GM21447 (cell line): ENCODE results near the gene MDM2.

ENCODE experiments used
- ATAC-seq: cut with Tn5 transposase; IDR thresholded peaks from one replicate; pipeline ENCODE4 v1.9.1; 2021; ENCODE audit not compliant: unreplicated experiment

Gene MDM2

DNA sequence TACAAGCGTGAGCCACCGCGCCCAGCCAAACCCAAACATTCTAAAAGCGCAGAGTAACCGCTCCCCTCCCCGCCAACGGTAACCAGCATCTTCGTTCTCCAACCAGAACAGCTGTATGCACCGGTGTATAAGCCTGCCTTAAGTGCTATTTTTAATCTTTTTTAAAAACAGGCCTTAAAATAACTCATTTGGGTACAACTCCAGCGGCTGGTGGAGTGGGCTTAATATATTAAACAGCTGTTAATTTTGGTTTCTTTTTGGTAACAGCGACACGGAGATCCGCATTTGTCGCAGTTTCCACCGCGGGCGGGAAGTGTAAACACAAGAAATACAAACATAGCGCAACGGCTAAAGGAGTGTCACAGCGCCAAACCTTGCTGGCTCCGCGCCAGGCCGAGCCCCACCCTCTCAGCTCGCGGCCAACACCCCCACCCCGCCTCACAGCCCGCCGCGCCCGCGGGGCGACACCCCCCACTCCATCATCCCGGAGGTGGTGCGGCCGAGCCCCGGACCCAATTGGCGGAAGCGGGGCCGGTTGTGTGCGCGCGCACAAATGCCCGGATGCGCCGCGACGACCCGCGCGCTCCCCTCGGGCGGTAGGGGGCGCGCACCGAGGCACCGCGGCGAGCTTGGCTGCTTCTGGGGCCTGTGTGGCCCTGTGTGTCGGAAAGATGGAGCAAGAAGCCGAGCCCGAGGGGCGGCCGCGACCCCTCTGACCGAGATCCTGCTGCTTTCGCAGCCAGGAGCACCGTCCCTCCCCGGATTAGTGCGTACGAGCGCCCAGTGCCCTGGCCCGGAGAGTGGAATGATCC, at the start of gene MDM2:
Gene MDM2 (plus strand): TSS at position 602 of the 812 bp plus-strand sequence. CDS start 301 bp downstream, outside the sequence.
- ATAC-seq = peak; percentile 69

DNA sequence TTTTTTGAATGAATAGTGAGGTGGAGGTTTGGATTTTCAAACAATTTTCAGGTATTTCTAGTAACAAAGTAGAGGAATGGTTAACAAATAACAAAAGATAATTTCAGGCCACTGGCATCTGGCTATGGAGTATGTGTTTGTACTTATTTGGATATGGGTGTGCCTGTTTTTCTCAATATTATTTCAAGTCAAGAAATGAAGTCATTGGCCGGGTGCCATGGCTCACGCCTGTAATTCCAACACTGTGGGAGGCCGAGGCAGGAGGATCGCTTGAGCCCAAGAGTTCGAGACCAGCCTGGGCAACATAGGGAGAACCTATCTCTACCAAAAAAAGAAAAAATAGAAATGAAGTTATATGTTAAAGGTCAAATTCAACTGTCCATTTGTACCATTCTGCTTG, 48.1 kb upstream of the MDM2 start:
- no peak for ATAC-seq

DNA sequence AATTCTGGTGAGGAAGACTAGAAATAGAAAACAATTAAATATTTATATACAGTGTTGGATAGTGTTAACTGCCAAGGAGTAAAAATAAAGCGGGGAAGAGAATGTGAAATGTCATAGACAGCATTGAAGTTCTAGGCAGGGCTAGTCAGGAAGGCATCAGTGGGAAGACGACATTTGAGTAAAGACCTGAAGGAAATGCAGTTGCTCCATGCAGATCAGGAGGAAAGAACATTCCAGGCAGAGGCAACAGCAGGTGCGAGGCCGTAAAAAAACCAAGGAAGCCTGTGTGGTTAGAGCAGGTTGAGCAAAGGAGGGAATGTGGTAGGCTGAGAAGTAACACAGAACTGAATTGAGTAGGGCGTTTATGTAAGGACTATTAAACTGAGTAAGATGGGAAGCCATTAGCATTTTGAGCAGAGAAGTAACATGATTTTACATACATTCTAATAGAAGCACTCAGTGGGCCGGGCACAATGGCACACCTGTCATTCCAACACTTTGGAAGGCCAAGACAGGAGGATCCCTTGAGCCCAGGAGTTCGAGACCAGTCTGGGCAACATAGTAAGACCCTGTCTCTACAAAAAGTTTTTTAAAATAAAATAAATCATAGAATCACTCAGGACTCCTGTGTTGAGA, 47.1 kb upstream of the MDM2 start:
- ATAC-seq = no peak

DNA sequence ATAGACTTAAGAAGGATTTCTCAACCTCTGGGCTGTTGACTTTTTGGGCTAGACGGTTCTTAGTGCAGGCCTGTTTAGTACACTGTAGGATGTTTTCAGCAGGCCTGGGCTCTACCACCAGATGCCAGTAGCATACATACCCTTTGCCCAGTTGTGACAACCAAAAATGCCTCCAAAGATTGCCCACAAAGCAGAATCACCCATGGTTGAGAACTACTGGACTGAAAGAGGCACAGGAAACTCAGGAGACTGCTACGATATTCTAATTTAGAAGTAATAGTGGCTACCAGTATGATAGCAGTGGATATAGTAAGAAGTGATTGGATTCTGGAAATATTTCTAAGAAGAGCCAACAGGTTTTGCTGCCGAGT, 46.5 kb upstream of the MDM2 start:
- ATAC-seq = no peak

DNA sequence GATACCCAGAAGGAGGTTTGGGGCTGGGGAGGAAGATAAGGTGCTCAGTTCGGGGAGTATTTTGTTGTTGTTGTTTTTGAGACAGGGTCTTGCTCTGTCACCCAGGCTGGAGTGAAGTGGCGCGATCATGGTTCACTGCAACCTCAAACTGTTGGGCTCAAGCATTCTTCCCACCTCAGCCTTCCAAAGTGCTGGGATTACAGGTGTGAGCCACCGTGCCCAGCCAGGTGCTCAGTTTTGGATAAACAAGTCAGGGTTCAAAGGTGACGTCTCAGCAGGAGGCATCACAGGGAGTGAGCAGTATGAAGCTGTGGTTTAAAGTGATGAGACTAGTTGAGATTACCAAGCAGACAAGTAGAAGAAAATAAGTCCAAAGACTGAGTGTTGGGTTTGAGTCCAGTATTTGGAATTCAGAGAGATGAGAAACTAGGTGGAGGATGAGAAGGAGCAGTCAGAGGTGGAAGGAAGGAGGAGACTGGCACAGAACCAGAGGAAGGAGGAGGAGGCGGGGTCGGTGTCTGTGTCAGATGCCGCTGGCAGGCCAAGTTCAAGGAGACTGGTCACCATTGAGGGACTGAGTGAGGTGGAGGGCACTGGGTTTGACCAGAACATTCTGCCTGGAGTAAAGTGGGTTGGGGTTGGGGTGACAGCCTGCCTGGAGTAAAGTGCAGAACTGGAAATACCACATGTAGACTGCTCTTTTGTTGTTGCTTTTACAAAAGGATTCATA, 45.9 kb upstream of the MDM2 start:
- no peak for ATAC-seq

DNA sequence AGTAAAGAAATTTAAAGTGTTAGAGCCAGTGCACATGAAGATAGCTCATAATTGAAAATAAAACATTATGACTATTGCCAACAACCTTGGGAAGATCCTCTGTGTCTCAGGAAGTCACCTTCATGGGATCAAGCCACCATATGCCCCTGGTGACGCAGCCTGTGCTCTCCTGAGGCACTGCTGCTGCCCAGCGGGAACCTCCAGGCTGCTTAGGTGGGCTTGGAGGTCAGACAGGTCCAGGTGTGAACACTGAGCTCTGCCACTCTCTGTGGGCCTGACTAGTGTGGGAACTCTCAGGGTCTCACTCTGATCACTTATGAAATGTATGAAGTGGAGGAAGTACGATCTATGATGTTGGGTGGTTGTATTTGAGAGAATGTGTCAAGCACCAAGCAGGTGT, 45.3 kb upstream of the MDM2 start:
- no peak for ATAC-seq

DNA sequence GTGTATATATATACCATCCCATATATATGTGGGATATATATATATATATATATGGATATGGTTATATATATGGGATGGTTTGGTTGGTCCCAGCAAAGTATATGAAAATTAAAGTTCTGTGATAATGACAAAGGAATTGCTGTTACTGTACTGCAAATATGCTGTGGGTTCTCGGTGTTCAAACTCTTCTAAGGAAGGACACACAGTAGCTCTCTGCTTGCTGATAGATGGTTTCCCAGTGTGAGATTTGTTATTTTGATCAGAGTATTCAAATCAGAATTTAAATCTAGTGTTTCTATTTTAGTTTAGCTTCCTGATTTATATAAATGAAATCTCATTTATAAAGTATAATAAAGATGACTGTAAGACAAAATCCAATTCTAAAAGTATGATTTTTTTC, 42.3 kb upstream of the MDM2 start:
- no peak for ATAC-seq

DNA sequence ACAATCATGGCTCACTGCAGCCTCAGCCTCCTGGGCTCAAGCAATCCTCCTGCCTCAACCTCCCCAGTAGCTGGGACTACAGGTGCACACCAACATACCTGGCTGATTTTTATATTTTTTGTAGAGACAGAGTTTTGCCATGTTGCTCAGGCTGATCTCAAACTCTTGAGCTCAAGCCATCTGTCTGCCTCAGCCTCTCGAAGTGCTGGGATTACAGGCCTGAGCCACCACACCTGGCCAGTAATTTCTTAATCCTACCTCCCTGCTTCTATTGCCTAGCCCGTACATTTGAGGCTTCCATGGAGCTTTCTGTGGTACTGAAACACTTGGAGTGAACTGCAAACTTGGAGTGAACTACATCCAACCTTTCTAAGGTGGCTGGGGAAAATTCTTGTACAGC, 41.3 kb upstream of the MDM2 start:
- no peak for ATAC-seq

DNA sequence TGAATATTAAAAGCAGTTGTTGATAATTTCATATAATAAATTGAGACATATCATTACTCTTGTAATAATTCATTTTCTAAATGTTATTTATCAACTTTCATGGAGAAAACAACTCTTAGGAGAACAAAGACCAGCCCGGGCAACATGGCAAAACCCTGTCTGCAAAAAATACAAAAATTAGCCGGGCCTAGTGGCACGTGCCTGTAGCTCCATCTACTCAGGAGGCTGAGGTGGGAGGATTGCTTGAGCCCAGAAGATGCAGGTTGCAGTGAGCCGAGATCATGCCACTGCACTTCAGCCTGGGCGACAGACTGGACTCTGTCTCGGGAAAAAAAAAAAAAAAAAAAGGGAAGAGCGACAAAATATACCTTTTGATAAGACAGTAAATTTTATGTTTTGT, 40.8 kb upstream of the MDM2 start:
- ATAC-seq = no peak

DNA sequence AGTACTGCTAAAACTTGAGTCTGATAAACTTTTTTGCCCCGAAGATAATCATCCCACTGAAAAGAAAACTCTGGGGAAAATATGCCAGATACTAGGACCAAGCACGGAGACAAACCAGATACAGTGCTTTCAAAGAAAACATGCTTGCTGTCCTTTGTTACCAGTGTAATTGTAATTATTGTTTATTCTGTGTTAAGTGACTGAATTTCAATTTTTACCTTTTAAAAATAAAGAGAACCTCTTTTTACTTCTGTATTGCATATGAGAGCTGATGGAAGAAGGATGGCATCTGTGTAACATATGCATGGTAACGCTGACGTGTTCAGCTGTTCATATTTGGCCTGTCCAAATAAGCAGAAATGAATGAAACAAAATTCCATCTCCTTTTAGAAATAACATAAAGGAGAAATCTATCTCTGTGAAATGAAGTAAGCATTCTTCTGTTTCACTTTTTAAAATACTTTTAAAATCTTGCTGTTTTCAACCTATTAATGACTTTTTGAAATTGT, 39.5 kb upstream of the MDM2 start:
- no peak for ATAC-seq

DNA sequence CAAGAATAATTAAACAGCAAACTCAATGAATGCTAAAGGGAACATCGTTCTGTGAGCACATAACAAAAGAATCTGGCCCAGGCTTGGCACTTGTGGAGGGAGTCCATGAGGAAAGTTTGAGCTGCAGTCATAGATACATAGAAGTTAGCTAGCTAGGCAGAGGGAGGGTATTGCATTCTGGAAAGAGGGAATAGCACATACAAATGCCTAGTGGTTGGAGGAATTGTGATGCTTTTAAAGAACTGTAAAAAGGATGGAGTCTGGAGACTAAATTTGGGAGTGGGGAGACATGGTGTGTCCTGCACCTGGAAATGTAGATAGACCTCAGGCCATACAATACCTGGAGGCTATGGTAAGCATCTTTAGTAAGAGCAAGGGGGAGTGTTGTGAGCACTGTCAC, 38.0 kb upstream of the MDM2 start:
- no peak for ATAC-seq

DNA sequence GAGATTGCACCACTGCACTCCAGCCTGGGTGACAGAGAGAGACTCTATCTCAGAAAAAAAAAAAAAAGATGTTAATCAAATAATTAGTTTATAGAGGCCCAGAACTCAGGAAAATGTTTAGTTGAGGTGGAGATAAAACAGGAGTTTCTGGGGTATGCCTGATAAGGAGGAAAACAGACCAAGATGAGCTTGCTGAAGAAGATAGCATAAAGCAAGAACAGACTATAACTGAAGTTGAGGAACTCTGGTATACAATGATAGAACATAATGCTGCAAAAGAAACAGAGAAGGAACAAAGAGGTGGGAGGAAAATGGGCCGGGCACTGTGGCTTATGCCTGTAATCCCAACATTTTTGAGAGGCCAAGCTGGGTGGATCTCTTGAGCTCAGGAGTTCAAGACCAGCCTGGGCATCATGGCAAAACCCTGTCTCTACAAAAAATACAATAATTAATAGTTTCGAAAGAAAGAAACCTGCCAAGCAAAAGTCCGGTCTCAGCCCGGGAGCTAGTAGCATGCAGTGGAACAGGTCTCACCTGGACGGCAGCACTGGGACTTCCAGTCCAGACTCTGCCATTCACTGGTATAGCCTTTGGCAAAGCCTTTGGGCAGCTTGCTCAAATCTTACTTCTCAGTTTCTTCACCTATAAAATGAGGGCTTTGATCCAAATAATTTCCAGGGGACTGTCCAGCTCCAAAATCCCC, 36.6 kb upstream of the MDM2 start:
- no peak for ATAC-seq

DNA sequence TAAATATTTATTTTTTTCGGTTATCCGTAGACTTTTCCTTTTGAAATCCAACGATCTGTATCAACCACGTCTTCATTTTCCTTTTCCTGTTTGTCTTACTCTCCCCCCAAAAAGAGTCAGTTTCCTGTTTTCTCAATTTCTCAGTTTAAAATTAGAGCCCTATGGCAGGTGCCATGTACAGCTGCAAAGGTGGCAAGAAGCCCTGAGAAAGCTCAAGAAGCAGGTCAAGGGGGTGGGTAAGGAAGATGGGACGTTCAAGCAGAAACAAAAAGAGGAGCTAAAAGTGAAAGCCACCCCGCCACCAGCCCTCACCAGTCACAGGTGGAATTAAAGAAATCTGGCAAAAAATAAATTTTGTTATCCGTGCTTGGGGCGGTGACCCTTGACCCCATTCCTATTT, 35.3 kb upstream of the MDM2 start:
- peak; percentile 71 for ATAC-seq

DNA sequence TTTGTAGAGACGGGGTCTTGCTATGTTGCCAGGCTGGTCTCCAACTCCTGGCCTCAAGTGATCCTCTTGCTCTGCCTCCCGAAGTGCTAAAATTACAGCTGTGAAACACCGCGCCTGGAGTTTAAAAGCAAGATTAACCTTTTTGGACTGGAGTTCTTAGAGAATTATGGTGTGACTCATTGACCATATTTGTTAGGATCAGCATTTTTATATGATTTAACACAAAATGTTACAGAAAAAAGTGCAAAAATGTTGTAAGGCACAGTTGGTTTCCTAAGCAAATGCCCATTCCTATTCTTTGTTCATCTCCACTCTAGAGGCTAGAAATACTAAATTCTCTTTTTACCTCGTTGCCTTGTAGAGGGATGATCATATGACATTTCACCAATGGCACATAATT, 34.4 kb upstream of the MDM2 start:
- no peak for ATAC-seq

DNA sequence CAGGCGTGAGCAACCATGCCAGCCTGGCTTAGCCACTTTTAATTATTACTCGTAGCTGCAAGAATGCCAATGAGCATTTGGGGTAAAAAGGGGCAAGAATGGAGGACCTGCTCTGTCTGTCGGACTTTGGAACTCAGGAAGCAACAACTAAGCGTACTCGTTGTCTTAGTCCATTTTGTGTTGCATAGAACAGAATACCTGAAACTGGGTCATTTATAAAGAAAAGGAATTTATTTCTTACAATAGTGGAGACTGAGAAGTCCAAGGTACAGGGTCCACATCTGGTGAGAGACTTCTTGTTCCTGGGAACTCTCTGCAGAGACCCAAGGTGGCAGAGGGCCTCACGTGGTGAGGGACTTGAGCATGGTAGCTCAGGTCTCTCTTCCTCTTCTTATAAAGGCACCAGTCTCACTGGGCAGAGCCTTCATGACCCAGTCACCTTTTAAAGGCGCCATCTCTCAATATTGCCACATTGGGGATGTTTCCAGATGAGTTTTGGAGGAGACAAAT, 32.8 kb upstream of the MDM2 start:
- no peak for ATAC-seq

DNA sequence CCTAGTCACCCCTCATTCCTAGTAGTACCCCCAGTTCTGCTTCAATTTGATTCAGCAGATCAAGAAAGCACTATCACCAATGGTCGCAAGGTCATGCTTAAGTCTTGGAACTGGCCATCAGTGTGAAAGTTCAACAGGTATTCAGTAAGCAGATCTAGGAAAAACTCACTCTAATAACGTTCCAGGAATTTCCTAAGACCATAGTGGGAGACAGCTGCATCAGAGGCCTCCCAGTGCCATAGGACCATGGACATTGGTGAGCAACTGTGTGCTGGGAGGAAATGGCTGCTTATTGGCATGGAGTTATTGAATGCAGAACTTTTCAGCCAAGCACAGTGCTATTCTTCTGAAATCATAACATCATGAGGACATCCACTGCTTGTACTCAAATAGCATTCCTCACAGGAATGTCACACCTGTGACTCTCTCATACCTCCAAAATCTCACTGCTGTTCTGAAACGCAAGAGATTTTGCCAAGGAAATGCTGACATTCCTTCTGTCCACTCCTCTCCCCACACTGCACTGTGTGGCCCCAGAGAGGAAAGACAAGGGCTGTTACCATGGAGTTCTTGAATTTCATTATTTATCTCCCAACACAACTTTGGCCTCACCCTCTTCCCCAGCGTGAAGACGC, 30.9 kb upstream of the MDM2 start:
- no peak for ATAC-seq

DNA sequence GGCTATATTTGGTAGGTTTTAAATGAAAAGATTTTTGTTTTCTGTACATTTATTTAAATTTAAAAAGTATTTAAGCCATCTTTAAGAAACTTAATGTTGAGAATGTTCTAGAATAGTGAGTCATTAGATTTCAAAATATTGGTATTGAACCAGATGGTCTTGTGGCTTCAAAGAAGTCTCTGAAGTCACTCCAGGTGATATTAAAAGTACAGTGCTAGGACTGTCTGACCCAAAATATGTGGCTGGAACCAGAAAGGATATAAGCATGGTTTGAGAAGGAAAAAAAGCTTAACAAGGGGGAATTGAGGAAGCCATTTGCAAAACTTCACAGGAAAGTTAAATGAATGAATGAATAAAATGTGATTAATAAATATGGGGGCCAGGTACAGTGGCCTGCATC, 28.7 kb upstream of the MDM2 start:
- no peak for ATAC-seq

DNA sequence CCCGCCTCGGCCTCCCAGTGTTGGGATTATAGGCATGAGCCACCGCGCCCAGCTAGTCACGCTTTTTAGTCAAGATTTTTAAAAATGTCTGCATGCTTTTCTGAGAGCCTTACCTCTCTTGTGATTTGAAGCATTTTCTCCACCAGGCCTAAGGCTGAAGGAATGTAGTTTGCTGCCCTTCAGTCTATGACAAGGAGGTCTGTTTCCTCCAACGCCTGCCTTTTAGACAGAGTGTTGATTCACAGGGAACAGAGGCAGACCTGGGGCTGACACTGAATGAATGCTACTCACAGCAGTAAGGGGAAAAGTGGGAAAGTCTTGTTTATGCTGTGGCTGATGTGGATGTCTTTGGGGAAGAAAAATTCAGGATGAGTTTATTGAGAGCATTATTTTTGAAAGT, 27.2 kb upstream of the MDM2 start:
- ATAC-seq = no peak

DNA sequence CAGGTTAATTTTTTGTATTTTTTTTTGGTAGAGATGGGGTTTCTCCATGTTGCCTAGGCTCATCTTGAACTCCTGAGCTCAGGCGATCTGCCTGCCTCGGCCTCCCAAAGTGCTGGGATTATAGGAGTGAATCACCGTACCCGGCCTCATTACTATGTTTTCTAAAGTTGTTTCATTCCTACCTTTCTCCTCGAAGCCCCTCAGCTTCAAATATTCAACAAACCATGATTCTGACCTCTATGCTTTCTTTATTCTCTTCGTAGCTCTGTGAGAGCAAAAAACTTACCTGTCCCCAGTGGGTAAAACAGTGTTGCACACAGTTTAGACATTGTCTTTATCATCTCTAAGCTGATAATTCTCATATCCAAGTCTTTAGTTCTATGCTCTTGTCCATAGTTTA, 26.2 kb upstream of the MDM2 start:
- no peak for ATAC-seq

DNA sequence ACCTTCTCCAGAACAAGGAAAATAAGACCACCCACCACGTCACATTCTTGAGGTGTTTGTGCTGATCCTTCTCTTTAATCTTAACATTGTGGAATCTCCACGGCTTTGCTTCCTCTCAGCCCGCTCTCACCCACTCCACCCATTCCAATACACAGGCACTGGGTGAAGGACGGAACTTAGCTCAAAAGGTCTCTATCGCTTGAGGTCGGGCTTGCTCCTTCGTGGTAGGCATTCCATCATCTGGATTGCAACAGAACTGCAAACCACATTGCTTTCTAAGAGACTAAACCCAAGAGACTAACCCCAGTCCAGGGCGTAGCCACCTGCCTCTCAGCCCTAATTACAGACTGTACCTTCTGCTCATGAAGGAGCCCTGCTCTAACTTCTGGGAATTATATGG, 24.0 kb upstream of the MDM2 start:
- no peak for ATAC-seq

DNA sequence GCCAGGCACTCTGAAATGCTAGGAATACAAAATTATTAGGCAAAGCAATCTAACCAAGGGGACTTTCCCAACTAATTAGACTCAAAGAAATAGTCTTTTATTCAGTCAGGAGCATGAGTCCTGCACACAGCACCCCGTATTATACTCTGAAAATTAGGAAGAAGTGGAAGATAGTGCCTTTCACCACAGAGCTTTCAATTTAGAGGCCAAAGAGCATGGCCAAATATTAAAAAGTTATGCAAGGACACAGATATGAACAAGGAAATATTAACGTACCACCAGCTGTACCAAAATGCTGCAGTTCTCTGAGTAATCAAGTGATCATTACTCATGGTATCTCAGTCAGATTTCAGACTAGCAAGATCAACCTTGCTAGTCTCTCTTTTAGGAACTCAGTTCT, 22.6 kb upstream of the MDM2 start:
- no peak for ATAC-seq
